ENCODE results near the gene PINK1.

The PINK1 gene

GRCh38 chr1:20633190-20634064, at the start of gene PINK1:
Gene PINK1, plus strand, starts transcription at chr1:20633458. Its CDS starts 91 bp downstream, at chr1:20633549.
- peak; percentile 93 for ATAC-seq
- peak within 1 kb of the TSS; percentile 85 to 95 for H3K4me3 Mint-ChIP-seq
- peaks cover under 1% of the 10 kb centered on the region for H3K27me3 Mint-ChIP-seq
- peaks cover 10% of the 10 kb centered on the region for H3K4me1 Mint-ChIP-seq
- H3K27ac Mint-ChIP-seq: peak within 1 kb of the TSS; percentile 84 to 93
- DNase-seq: peak; percentile 88 to 97
- peaks cover 4 to 7% of the 10 kb centered on the region in 2 donors for H3K9me3 Mint-ChIP-seq

- ATAC-seq: no peak
- H3K27ac Mint-ChIP-seq: no peak overlapping the region
- H3K4me3 Mint-ChIP-seq: no peak overlapping the region
- H3K4me1 Mint-ChIP-seq: peaks cover 14% of the 10 kb centered on the region
- no peak for DNase-seq
- no peaks in the 10 kb centered on the region for H3K9me3 Mint-ChIP-seq
- peaks cover 47% of the 10 kb centered on the region for H3K27me3 Mint-ChIP-seq
These were observed 48.4 kb upstream of the PINK1 start for GRCh38 chr1:20584890-20585289.

GRCh38 chr1:20586953-20587660, 46.2 kb upstream of the PINK1 start:
- no peak overlapping the region for H3K4me3 Mint-ChIP-seq
- no peak overlapping the region for H3K27ac Mint-ChIP-seq
- H3K9me3 Mint-ChIP-seq: no peaks in the 10 kb centered on the region
- peaks cover 14% of the 10 kb centered on the region for H3K4me1 Mint-ChIP-seq
- H3K27me3 Mint-ChIP-seq: peaks cover 67% of the 10 kb centered on the region
- DNase-seq: no peak
- ATAC-seq: no peak

- no peaks in the 10 kb centered on the region for H3K9me3 Mint-ChIP-seq
- no peak overlapping the region for H3K4me3 Mint-ChIP-seq
- no peak for DNase-seq
- no peak for ATAC-seq
- peaks cover 72% of the 10 kb centered on the region for H3K27me3 Mint-ChIP-seq
- peaks cover 14% of the 10 kb centered on the region for H3K4me1 Mint-ChIP-seq
- no peak overlapping the region for H3K27ac Mint-ChIP-seq
These were observed 45.6 kb upstream of the PINK1 start for GRCh38 chr1:20587661-20588053.

- H3K27ac Mint-ChIP-seq: no peak within 1 kb of the TSS
- ATAC-seq: no peak
- peaks cover 14% of the 10 kb centered on the region for H3K4me1 Mint-ChIP-seq
These were observed 44.5 kb upstream of the PINK1 start, which contains the start of gene CDA for GRCh38 chr1:20588634-20589225. Gene CDA, plus strand, starts transcription at chr1:20589097. Its CDS starts 33 bp downstream, at chr1:20589130.

GRCh38 chr1:20589331-20590278, 43.7 kb upstream of the PINK1 start:
- Mint-ChIP-seq H3K4me1 (peaks cover 14% of the 10 kb centered on the region), H3K27me3 (peaks cover 85% of the 10 kb centered on the region), H3K4me3 (no peak overlapping the region), H3K27ac (no peak overlapping the region), H3K9me3 (no peaks in the 10 kb centered on the region)
- DNase-seq (no peak), ATAC-seq (no peak)

More at GRCh38 chr1:20588634-20589225, 44.5 kb upstream of the PINK1 start, which contains the start of gene CDA:
- peaks cover 82% of the 10 kb centered on the region for H3K27me3 Mint-ChIP-seq
- H3K4me3 Mint-ChIP-seq: no peak within 1 kb of the TSS
- no peaks in the 10 kb centered on the region for H3K9me3 Mint-ChIP-seq
- no peak for DNase-seq

- ATAC-seq (no peak), DNase-seq (no peak)
- Mint-ChIP-seq H3K27me3 (peaks cover 83% of the 10 kb centered on the region), H3K27ac (no peak overlapping the region), H3K9me3 (no peaks in the 10 kb centered on the region), H3K4me1 (peaks cover 14% of the 10 kb centered on the region), H3K4me3 (no peak overlapping the region)
These were observed 42.9 kb upstream of the PINK1 start for GRCh38 chr1:20590306-20590777.

- Mint-ChIP-seq H3K9me3 (no peaks in the 10 kb centered on the region), H3K27ac (peak overlapping the region in 1 of 2 donors; percentile 21), H3K4me3 (no peak overlapping the region), H3K27me3 (peaks cover 62% of the 10 kb centered on the region), H3K4me1 (peaks cover 10% of the 10 kb centered on the region)
- DNase-seq (no peak), ATAC-seq (no peak)
These were observed 39.5 kb upstream of the PINK1 start for GRCh38 chr1:20593756-20594155.

GRCh38 chr1:20594746-20595145, 38.5 kb upstream of the PINK1 start:
- H3K4me1 Mint-ChIP-seq: peaks cover under 1% of the 10 kb centered on the region
- H3K27ac Mint-ChIP-seq: no peak overlapping the region
- H3K27me3 Mint-ChIP-seq: peaks cover 52% of the 10 kb centered on the region
- ATAC-seq: no peak
- DNase-seq: no peak
- H3K9me3 Mint-ChIP-seq: no peaks in the 10 kb centered on the region
- H3K4me3 Mint-ChIP-seq: no peak overlapping the region

- Mint-ChIP-seq H3K9me3 (no peaks in the 10 kb centered on the region), H3K4me3 (no peak overlapping the region), H3K27ac (no peak overlapping the region), H3K4me1 (no peaks in the 10 kb centered on the region), H3K27me3 (peaks cover 39% of the 10 kb centered on the region)
- DNase-seq: no peak
- no peak for ATAC-seq
These were observed 37.2 kb upstream of the PINK1 start for GRCh38 chr1:20596106-20596505.

GRCh38 chr1:20597650-20598049, 35.6 kb upstream of the PINK1 start:
- DNase-seq (no peak), ATAC-seq (no peak)
- Mint-ChIP-seq H3K4me3 (no peak overlapping the region), H3K4me1 (no peaks in the 10 kb centered on the region), H3K27me3 (peaks cover 26% of the 10 kb centered on the region), H3K9me3 (no peaks in the 10 kb centered on the region), H3K27ac (no peak overlapping the region)

- Mint-ChIP-seq H3K27ac (no peak overlapping the region), H3K4me1 (no peaks in the 10 kb centered on the region), H3K4me3 (no peak overlapping the region), H3K9me3 (no peaks in the 10 kb centered on the region), H3K27me3 (peaks cover 4% of the 10 kb centered on the region)
- ATAC-seq (no peak), DNase-seq (no peak)
These were observed 33.1 kb upstream of the PINK1 start for GRCh38 chr1:20600156-20600555.

GRCh38 chr1:20601129-20601825, 32.0 kb upstream of the PINK1 start:
- H3K27ac Mint-ChIP-seq: no peak overlapping the region
- H3K4me3 Mint-ChIP-seq: no peak overlapping the region
- no peaks in the 10 kb centered on the region for H3K9me3 Mint-ChIP-seq
- no peak for DNase-seq
- no peak for ATAC-seq
- no peaks in the 10 kb centered on the region for H3K4me1 Mint-ChIP-seq
- no peaks in the 10 kb centered on the region for H3K27me3 Mint-ChIP-seq

GRCh38 chr1:20602851-20603450, 30.3 kb upstream of the PINK1 start:
- no peak for DNase-seq
- H3K4me3 Mint-ChIP-seq: no peak overlapping the region
- ATAC-seq: no peak

More at GRCh38 chr1:20602851-20603450, 30.3 kb upstream of the PINK1 start:
- no peaks in the 10 kb centered on the region for H3K9me3 Mint-ChIP-seq
- H3K27ac Mint-ChIP-seq: no peak overlapping the region
- no peaks in the 10 kb centered on the region for H3K27me3 Mint-ChIP-seq
- H3K4me1 Mint-ChIP-seq: no peaks in the 10 kb centered on the region

Measured in stimulated activated naive CD8-positive, alpha-beta T cell treated with anti-CD3 and anti-CD28 coated beads, Interleukin-15, amount 100 ng/mL, for 72 hours (primary cell).